BLaER1 (cell line): ENCODE results near the gene METTL23.
"Not testable (repeated sequence)": the region's sequence is repeated elsewhere in the genome, so short reads cannot be mapped to it uniquely, and the experiment has no call there.

Experiments
- H3K27ac ChIP-seq: shearing (Covaris generic); formaldehyde crosslinking; 2 replicates; pipeline ENCODE4 v1.8.1; 2022
- H3K27me3 ChIP-seq: shearing (Covaris generic); formaldehyde crosslinking; 2 replicates; pipeline ENCODE4 v1.8.1; 2022
- H3K36me3 ChIP-seq: shearing (Covaris generic); formaldehyde crosslinking; 2 replicates; pipeline ENCODE4 v1.8.1; 2022
- H3K4me1 ChIP-seq: shearing (Covaris generic); formaldehyde crosslinking; 2 replicates; pipeline ENCODE4 v1.8.1; 2022
- H3K4me2 ChIP-seq: shearing (Covaris generic); formaldehyde crosslinking; 2 replicates; pipeline ENCODE4 v1.8.1; 2022
- H3K4me3 ChIP-seq: shearing (Covaris generic); formaldehyde crosslinking; 2 replicates; pipeline ENCODE4 v1.8.1; 2022
- H3K9ac ChIP-seq: shearing (Covaris generic); formaldehyde crosslinking; 2 replicates; pipeline ENCODE4 v1.8.1; 2022
- H3K9me3 ChIP-seq: shearing (Covaris generic); formaldehyde crosslinking; 2 replicates; pipeline ENCODE4 v1.8.1; 2022
- H4K20me1 ChIP-seq: shearing (Covaris generic); formaldehyde crosslinking; 2 replicates; pipeline ENCODE4 v1.8.1; 2022
- Cebpa-rat ChIP-seq: shearing (Covaris generic); IDR thresholded peaks from 2 replicates; pipeline ENCODE4 v1.8.1; 2022

Gene METTL23

DNA sequence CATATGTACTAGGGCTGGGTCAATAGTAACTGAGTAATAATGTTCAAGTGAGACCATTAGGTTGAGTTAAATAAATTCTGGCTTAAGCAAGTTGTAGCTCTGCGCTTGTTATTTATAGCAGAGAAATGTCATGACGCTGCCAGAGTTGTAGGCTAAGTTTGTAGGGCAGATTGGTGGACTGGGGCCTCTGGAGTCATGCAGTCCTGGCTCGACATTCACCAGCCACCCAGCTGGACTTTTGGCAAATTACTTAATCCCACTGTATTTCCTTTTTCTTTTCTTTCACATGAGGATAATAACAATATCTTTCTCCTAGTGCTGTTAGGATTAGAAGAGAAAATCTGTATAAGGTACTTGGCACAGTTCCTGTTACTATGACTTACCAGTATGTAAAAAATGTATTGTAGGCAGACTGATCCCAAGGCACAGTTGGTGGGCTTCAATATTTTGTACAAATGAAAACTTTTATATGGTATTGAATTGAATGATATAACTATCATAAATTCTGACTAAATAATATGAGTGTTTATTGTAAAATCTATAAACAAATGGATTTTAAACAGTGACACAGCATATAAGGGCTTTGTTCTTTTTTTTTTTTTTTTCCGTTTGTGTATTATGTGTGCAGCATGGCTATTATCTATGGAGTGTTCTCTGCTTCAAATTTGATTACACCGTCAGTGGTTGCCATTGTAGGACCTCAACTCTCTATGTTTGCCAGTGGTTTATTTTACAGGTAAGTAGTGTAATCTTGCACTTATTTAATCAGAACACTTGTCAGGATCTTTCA lies 13.9 kb downstream of the METTL23 start:
- Histone ChIP-seq H3K4me3 (no peak overlapping the region), H4K20me1 (peaks cover 14% of the 10 kb centered on the region), H3K4me2 (0 out of 2 replicates have a peak overlapping the region, but pooled peaks have one; percentile 93), H3K9ac (no peak overlapping the region), H3K36me3 (peaks cover 52% of the 10 kb centered on the region), H3K27ac (no peak overlapping the region), H3K4me1 (peaks cover 23% of the 10 kb centered on the region), H3K9me3 (no peaks in the 10 kb centered on the region), H3K27me3 (no peaks in the 10 kb centered on the region)
- no peak for TF ChIP-seq Cebpa-rat

DNA sequence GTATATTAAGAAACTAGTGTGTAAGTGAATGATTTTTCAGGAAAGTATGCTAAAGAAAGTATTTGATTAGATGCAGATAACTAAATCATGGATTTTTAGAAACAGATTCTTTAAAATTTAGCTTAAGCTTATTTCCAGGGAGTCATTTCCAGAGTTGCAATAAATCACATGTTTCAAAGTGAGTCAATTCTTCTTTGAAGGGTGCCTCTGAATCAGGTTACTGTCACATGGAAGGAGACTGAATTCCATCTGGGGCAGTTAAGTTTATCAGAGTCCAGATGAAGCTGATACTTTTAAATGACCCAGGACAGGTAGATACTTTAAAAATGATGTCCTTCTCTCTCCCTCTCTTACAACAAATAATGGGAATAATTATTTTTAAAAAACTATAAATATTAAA lies 16.3 kb downstream of the METTL23 start:
- Histone ChIP-seq H3K4me3 (no peak overlapping the region), H3K4me1 (peaks cover 36% of the 10 kb centered on the region), H3K36me3 (peaks cover 57% of the 10 kb centered on the region), H3K27me3 (no peaks in the 10 kb centered on the region), H3K4me2 (no peak overlapping the region), H3K27ac (no peak overlapping the region), H4K20me1 (no peaks in the 10 kb centered on the region), H3K9me3 (peaks cover 15% of the 10 kb centered on the region), H3K9ac (no peak overlapping the region)
- TF ChIP-seq Cebpa-rat, result no peak

DNA sequence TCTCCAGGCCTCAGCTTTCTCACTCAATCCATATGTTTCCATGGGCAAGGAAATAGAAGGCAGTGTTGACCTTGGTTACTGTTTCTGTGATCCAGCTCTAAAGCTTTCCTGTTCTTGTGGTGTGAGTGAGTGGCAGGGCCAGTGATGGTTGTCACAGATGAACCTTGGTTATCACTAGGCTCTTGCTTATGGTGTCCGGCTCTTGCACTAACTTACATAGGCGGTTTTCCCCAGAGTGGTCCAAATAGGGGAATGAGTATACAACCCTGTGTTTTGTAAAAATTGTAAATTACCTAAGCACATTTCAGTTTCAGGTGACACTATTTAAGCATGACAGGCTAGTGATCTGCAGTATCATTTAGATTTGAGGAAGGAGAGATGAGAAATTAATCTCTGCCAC lies 18.1 kb downstream of the METTL23 start:
- Histone ChIP-seq H3K4me3 (no peak overlapping the region), H3K9ac (no peak overlapping the region), H3K4me2 (no peak overlapping the region), H3K36me3 (peaks cover 57% of the 10 kb centered on the region), H3K27ac (no peak overlapping the region), H4K20me1 (no peaks in the 10 kb centered on the region), H3K27me3 (no peaks in the 10 kb centered on the region), H3K4me1 (peaks cover 34% of the 10 kb centered on the region), H3K9me3 (peaks cover 15% of the 10 kb centered on the region)
- TF ChIP-seq Cebpa-rat, result no peak

DNA sequence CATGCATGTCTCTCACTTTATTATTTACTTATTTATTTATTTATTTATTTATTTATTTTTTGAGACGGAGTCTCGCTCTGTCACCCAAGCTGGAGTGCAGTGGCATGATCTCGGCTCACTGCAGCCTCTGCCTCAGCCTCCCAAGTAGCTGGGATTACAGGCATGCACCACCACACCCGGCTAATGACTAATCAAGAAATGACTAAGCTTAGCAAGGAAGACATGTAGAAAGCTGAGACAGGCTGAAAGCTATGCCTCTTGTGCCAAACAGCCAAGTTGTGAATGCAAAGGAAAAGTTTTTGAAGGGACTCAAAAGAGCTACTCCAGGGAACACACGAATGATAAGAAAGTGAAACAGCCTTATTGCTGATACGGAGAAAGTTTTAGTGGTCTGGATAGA lies 19.1 kb downstream of the METTL23 start:
- not testable (repeated sequence) for H4K20me1 ChIP-seq, H3K9ac ChIP-seq, H3K27me3 ChIP-seq, H3K4me3 ChIP-seq, H3K4me2 ChIP-seq, H3K27ac ChIP-seq
- H3K4me1 ChIP-seq, result peaks cover 26% of the 10 kb centered on the region
- peaks cover 57% of the 10 kb centered on the region for H3K36me3 ChIP-seq
- H3K9me3 ChIP-seq, result peaks cover 15% of the 10 kb centered on the region

DNA sequence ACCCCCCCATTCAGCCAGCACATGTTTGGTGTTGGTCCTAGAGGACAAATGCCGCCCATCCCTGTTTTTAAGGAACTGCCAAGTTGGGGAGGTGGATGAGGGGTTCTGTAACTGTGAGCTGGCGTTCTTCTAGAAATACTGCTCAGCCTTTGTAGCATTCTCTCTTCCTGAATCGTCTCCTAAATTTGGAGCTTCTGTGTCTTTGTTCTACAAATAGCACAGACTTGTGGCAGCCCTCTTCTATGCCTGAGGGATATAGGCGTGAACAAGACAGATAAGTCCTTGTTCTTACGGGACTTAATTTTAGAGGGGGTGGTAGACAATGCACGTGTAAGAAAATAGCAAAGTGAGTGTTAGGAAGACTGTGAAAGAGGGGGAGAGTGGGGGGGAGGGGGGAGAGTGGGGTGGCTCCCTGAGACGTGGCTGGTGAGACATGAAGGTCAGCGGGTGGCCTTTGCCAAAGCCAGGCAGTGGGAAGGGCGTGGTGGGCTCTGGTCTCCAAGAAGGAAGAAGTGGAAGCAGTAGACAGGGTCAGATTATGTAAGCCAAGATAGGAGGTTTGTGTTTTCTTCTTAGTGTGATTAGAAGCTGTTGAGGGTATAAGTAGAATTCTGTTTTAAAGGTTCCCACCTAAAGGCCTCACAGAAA lies 21.2 kb downstream of the METTL23 start:
- H3K9me3 ChIP-seq, result peaks cover 15% of the 10 kb centered on the region
- H3K36me3 ChIP-seq, result peaks cover 45% of the 10 kb centered on the region
- peak overlapping the region; percentile 73 for H3K9ac ChIP-seq

DNA sequence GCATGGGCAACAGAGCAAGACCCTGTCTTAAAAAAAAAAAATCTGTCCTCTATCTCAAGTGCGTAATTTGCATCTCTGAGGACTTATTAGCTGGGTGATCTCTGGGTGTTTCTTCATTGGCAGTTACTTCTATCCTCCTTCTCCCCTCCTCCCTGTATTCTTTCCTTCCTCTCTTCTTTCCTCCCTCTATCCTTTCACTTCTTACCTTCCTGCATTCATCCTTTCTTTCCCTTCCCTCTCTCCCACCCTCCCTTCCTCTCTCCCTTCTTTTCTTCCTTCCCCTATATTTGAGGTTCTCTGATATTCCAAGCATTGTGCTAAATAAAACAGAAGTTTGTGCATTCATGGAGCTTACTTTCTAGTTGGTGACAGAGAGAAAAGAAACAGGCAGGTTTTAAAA lies 22.0 kb downstream of the METTL23 start:
- Histone ChIP-seq H3K36me3 (peaks cover 37% of the 10 kb centered on the region), H3K4me2 (peak overlapping the region; percentile 84), H3K27me3 (no peaks in the 10 kb centered on the region), H3K4me3 (no peak overlapping the region), H4K20me1 (no peaks in the 10 kb centered on the region), H3K9ac (no peak overlapping the region), H3K4me1 (peaks cover 33% of the 10 kb centered on the region), H3K9me3 (peaks cover 15% of the 10 kb centered on the region), H3K27ac (peak overlapping the region; percentile 84)
- TF ChIP-seq Cebpa-rat, result no peak

More for the DNA sequence above, 21.2 kb downstream of the METTL23 start:
- H3K27ac ChIP-seq, result peak overlapping the region; percentile 84
- no peaks in the 10 kb centered on the region for H3K27me3 ChIP-seq
- peak overlapping the region; percentile 84 for H3K4me2 ChIP-seq
- H4K20me1 ChIP-seq, result no peaks in the 10 kb centered on the region
- TF ChIP-seq Cebpa-rat, result no peak
- peak overlapping the region; percentile 37; the same call in 1 of the 2 replicates for H3K4me3 ChIP-seq
- peaks cover 26% of the 10 kb centered on the region for H3K4me1 ChIP-seq

DNA sequence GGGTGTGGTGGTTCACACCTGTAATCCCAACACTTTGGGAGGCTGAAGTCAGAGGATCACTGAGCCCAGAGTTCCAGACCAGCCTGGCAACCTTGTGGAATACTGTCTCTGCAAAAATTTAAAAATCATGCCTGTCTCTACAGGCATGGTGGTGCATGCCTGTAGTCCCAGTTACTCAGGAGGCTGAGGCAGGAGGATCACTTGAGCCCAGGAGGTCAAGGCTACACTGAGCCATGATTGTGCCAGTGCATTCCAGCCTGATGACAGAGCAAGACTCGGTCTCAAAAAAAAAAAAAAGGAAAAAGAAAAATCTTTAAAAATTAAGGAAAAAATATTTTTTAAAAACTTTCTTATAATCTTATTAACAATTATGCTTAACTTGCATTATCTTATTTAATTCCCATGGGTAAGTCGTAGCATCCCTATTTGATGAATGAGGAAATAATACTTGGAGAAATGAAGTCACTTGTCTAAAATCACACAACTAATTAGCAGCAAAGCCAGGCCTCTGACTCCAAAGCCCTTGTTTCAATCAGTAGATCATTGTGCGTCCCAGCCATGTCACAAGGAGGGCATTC lies 24.9 kb downstream of the METTL23 start:
- peaks cover 6% of the 10 kb centered on the region for H3K9me3 ChIP-seq
- no peak overlapping the region for H3K4me3 ChIP-seq
- peaks cover 35% of the 10 kb centered on the region for H3K4me1 ChIP-seq
- no peaks in the 10 kb centered on the region for H4K20me1 ChIP-seq
- H3K9ac ChIP-seq, result no peak overlapping the region
- no peak overlapping the region for H3K4me2 ChIP-seq
- no peak overlapping the region for H3K27ac ChIP-seq
- H3K36me3 ChIP-seq, result peaks cover 31% of the 10 kb centered on the region
- H3K27me3 ChIP-seq, result no peaks in the 10 kb centered on the region
- no peak for TF ChIP-seq Cebpa-rat

DNA sequence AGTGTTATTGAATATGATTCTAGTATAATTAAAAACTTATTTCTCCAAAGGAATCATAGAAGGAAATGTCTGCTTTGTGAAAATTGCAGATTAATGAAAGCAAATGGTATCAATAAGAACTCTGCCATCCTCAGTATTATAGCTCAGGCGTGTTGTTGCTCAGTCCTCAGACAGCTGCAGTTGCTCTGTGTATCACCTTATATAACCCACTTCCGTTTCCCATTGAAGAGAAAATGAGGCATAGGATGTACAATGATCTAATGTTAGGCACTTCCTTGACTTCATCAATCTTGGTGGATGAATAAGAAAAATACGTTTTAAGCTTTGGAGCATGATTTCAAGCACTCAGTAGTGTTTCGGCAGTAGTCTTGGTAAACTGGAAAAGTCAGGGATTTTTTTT lies 25.4 kb downstream of the METTL23 start:
- no peak for TF ChIP-seq Cebpa-rat
- H3K4me2 ChIP-seq, result no peak overlapping the region
- H3K9ac ChIP-seq, result no peak overlapping the region
- no peaks in the 10 kb centered on the region for H4K20me1 ChIP-seq
- peaks cover 33% of the 10 kb centered on the region for H3K36me3 ChIP-seq
- no peaks in the 10 kb centered on the region for H3K27me3 ChIP-seq
- H3K9me3 ChIP-seq, result peaks cover 1% of the 10 kb centered on the region; the same call in 1 of the 2 replicates
- H3K27ac ChIP-seq, result no peak overlapping the region
- no peak overlapping the region for H3K4me3 ChIP-seq
- peaks cover 31% of the 10 kb centered on the region for H3K4me1 ChIP-seq

DNA sequence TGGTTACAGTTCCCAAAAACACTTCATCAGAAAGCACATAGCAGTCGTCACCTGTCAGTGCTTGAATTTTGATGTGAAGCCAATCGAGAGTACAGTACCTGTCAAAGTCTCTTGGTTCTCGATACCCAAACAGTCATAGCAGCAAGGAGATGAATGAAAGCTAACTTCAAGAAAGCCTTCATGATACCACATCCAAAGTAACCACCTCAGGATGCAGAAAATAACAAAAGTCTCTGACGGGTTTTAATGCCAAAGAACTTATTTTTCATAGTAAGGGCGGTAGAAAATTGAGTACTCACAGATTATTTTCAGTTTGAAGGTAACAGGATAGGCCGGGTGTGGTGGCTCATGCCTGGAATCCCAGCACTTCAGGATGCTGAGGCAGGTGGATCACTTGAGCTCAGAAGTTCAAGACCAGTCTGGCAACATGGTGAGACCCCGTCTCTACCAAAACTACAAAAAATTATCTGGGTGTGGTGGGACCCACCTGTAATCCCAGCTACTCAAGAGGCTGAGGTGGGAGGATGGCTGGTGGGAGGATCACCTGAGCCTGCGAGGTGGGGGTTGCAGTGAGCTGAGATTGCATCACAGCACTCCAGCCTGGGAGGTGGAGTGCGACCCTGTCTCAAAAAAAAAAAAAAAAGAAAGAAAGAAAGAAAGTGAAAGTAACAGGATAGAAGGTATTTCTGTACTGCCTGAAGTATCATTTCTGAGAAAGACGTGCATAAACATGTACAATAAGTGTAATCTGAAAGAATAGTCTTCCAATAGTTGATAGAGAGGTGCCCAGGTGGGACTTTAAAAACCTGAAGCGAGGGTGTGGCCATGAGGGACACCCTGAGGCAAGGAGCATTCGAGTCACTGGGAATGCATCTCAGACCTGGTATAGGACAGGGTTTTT lies 26.7 kb downstream of the METTL23 start:
- no peak for TF ChIP-seq Cebpa-rat
- Histone ChIP-seq H3K4me3 (no peak overlapping the region), H4K20me1 (no peaks in the 10 kb centered on the region), H3K27me3 (no peaks in the 10 kb centered on the region), H3K9ac (peak overlapping the region; percentile 23; the same call in 1 of the 2 replicates), H3K9me3 (no peaks in the 10 kb centered on the region), H3K4me1 (peaks cover 18% of the 10 kb centered on the region), H3K27ac (0 out of 2 replicates have a peak overlapping the region, but pooled peaks have one; percentile 33), H3K36me3 (peaks cover 40% of the 10 kb centered on the region), H3K4me2 (peak overlapping the region; percentile 57)
